Measurements from ENCODE around the gene KCNE3.

The KCNE3 gene

GRCh38 chr11:74471668-74472429 lies 4.5 kb upstream of the KCNE3 start:
- Histone ChIP-seq H3K4me2 (ENCODE audit: low read length) (no peak overlapping the region), H3K4me3 (ENCODE audit: low read depth, low read length, poor library complexity, severe bottlenecking) (no peak overlapping the region), H3K9me2 (ENCODE audit: low read depth, low read length) (no peaks in the 10 kb centered on the region), H3K79me2 (ENCODE audit: insufficient read depth, low read length) (no peaks in the 10 kb centered on the region), H3K36me3 (ENCODE audit: insufficient read depth, low read length) (no peaks in the 10 kb centered on the region), H3K9ac (ENCODE audit: low read length) (no peak overlapping the region), H2AFZ (ENCODE audit: low read length) (no peak overlapping the region), H3K27me3 (ENCODE audit: insufficient read depth, low read length) (no peaks in the 10 kb centered on the region), H3K4me1 (ENCODE audit: insufficient read depth, low read length, severe bottlenecking) (no peaks in the 10 kb centered on the region), H3K27ac (ENCODE audit: low read depth, low read length, poor library complexity, severe bottlenecking) (no peak overlapping the region), H4K20me1 (ENCODE audit: insufficient read depth, low read length) (no peaks in the 10 kb centered on the region), H3K9me3 (ENCODE audit: low read length) (no peaks in the 10 kb centered on the region), H3F3A (ENCODE audit: insufficient read depth, low read length) (no peaks in the 10 kb centered on the region)
- no peak for TF ChIP-seq EZH2 (IDR thresholded peaks at IDR 0.05; ENCODE audit: borderline replicate concordance, low read length)
- no peak for TF ChIP-seq CTCF (IDR thresholded peaks at IDR 0.05; ENCODE audit: low read length)

- no peaks in the 10 kb centered on the region for H3K79me2 ChIP-seq (ENCODE audit: insufficient read depth, low read length)
- H3K9me3 ChIP-seq (ENCODE audit: low read length), result no peaks in the 10 kb centered on the region
- H3K9me2 ChIP-seq (ENCODE audit: low read depth, low read length), result no peaks in the 10 kb centered on the region
- TF ChIP-seq EZH2 (IDR thresholded peaks at IDR 0.05; ENCODE audit: borderline replicate concordance, low read length), result no peak
- H2AFZ ChIP-seq (ENCODE audit: low read length), result no peak overlapping the region
- H3K4me3 ChIP-seq (ENCODE audit: low read depth, low read length, poor library complexity, severe bottlenecking), result no peak overlapping the region
- no peaks in the 10 kb centered on the region for H3K36me3 ChIP-seq (ENCODE audit: insufficient read depth, low read length)
- no peak overlapping the region for H3K27ac ChIP-seq (ENCODE audit: low read depth, low read length, poor library complexity, severe bottlenecking)
- H3K4me2 ChIP-seq (ENCODE audit: low read length), result no peak overlapping the region
- H3F3A ChIP-seq (ENCODE audit: insufficient read depth, low read length), result no peaks in the 10 kb centered on the region
- no peaks in the 10 kb centered on the region for H4K20me1 ChIP-seq (ENCODE audit: insufficient read depth, low read length)
- no peak overlapping the region for H3K9ac ChIP-seq (ENCODE audit: low read length)
- H3K4me1 ChIP-seq (ENCODE audit: insufficient read depth, low read length, severe bottlenecking), result no peaks in the 10 kb centered on the region
- no peaks in the 10 kb centered on the region for H3K27me3 ChIP-seq (ENCODE audit: insufficient read depth, low read length)
Observed at GRCh38 chr11:74471037-74471436, 3.7 kb upstream of the KCNE3 start.

GRCh38 chr11:74470526-74470925 lies 3.2 kb upstream of the KCNE3 start:
- Histone ChIP-seq H3K4me1 (ENCODE audit: insufficient read depth, low read length, severe bottlenecking) (no peaks in the 10 kb centered on the region), H3K9ac (ENCODE audit: low read length) (no peak overlapping the region)

More at GRCh38 chr11:74470526-74470925, 3.2 kb upstream of the KCNE3 start:
- Histone ChIP-seq H3K4me3 (ENCODE audit: low read depth, low read length, poor library complexity, severe bottlenecking) (no peak overlapping the region), H4K20me1 (ENCODE audit: insufficient read depth, low read length) (no peaks in the 10 kb centered on the region), H3K27me3 (ENCODE audit: insufficient read depth, low read length) (no peaks in the 10 kb centered on the region), H3K9me2 (ENCODE audit: low read depth, low read length) (no peaks in the 10 kb centered on the region), H3F3A (ENCODE audit: insufficient read depth, low read length) (no peaks in the 10 kb centered on the region), H3K4me2 (ENCODE audit: low read length) (no peak overlapping the region), H3K79me2 (ENCODE audit: insufficient read depth, low read length) (no peaks in the 10 kb centered on the region), H3K36me3 (ENCODE audit: insufficient read depth, low read length) (no peaks in the 10 kb centered on the region), H2AFZ (ENCODE audit: low read length) (no peak overlapping the region), H3K9me3 (ENCODE audit: low read length) (no peaks in the 10 kb centered on the region), H3K27ac (ENCODE audit: low read depth, low read length, poor library complexity, severe bottlenecking) (no peak overlapping the region)
- TF ChIP-seq CTCF (IDR thresholded peaks at IDR 0.05; ENCODE audit: low read length) (no peak), EZH2 (IDR thresholded peaks at IDR 0.05; ENCODE audit: borderline replicate concordance, low read length) (no peak)
